PC-3 (cell line): ENCODE data around the gene RAP1GAP2.

Experiments
- EZH2 ChIP-seq: fragments of 300-600 bp; sonication (generic); IDR thresholded peaks from one replicate; pipeline ENCODE4 v1.6.1; 2017; ENCODE audit warnings: antibody characterized with exemption, mild to moderate bottlenecking, low read length; ENCODE audit not compliant: unreplicated experiment
- TF ChIP-seq, protein P1 (sequence below): fragments of 300-600 bp; sonication (generic); conservative IDR thresholded peaks from 2 replicates; pipeline ENCODE4 v1.5.1; 2017; ENCODE audit warnings: antibody characterized with exemption, low read depth, mild to moderate bottlenecking, low read length

DNA sequence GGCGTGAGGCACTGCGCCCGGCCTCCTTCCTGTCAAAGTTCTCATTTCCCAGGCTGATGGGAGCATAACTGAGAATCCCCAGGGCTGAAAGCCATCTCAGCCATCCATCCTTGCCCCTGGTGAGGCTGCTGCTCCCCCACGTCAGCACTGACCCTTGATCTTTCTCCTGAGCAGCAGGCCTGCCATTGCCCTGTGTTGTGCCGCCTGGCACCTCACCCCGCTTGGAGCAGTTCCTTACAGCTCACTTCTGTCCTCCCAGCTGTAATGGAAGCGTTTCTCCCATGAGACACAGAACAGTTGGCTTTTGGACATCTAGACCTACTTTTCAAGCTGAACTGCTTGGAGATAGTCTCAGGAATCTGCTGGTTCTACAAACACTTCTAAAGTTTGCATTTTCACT, 215.7 kb downstream of the RAP1GAP2 start:
- TF ChIP-seq, protein P1, sequence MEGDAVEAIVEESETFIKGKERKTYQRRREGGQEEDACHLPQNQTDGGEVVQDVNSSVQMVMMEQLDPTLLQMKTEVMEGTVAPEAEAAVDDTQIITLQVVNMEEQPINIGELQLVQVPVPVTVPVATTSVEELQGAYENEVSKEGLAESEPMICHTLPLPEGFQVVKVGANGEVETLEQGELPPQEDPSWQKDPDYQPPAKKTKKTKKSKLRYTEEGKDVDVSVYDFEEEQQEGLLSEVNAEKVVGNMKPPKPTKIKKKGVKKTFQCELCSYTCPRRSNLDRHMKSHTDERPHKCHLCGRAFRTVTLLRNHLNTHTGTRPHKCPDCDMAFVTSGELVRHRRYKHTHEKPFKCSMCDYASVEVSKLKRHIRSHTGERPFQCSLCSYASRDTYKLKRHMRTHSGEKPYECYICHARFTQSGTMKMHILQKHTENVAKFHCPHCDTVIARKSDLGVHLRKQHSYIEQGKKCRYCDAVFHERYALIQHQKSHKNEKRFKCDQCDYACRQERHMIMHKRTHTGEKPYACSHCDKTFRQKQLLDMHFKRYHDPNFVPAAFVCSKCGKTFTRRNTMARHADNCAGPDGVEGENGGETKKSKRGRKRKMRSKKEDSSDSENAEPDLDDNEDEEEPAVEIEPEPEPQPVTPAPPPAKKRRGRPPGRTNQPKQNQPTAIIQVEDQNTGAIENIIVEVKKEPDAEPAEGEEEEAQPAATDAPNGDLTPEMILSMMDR, result no peak
- TF ChIP-seq EZH2, result no peak
